ENCODE results near the gene VMA21.
A peak's percentile ranks its signal among the peaks of the same experiment; 100 is the strongest.

The VMA21 gene, protein sequence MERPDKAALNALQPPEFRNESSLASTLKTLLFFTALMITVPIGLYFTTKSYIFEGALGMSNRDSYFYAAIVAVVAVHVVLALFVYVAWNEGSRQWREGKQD

DNA sequence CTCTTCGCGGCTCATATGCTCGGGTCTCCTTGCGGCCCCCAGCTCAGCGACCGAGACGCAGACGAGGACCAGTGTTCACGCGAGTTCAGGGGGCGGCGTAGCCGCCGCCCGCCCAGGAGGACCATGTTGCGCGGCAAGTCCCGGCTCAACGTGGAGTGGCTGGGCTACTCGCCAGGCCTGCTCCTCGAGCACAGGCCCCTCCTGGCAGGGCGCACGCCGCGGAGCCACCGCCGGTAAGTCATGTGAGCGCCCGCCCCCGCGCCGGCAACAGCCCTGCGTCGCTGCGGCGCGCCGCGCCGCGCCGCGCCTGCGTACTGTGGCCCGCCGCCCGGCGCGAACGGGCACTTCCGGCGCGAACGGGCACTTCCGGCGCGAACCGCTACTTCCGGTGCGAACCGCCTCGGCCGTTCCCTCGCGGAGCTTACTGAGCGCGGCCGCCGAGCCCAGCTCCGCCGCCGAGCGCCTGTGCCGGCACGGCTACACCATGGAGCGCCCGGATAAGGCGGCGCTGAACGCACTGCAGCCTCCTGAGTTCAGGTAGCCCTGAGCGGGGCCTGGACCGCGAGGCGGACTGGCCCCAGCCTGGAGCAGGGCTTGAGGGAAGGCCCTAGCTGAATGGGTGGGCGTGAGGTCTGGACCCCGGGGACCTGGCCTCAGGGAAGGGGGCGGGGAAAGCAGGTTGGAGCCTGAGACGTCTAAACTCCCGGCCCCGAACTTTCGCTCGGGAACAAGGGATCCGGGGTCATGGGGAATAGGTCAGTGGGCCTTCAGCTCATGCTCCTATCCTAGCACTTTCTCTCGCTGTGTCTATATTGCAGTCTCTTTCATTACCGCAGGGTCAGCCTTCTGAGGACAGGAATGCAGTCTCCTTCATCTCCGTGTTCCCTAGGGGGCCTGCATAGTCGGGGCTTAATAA is at the start of gene VMA21:
VMA21 (plus strand) TSS at position 382 of the 916 bp plus-strand sequence; CDS start at position 485, 103 bp downstream.
- Mint-ChIP-seq H3K4me1 (peaks cover 23% of the 10 kb centered on the region), H3K4me3 (peak within 1 kb of the TSS; percentile 83), H3K27me3 (no peaks in the 10 kb centered on the region), H3K36me3 (no peaks in the 10 kb centered on the region), H3K27ac (peak within 1 kb of the TSS; percentile 97), H3K9me3 (no peaks in the 10 kb centered on the region)
- ATAC-seq (ENCODE audit: low read depth) (peak; percentile 84), DNase-seq (ENCODE audit: low spot score in 2 of 2) (peak; percentile 66 to 79)

- H3K36me3 Mint-ChIP-seq = peaks cover 3% of the 10 kb centered on the region
- no peak overlapping the region for H3K27ac Mint-ChIP-seq
- ATAC-seq (ENCODE audit: low read depth) (no peak), DNase-seq (ENCODE audit: low spot score in 2 of 2) (no peak)
- H3K27me3 Mint-ChIP-seq = peaks cover 5% of the 10 kb centered on the region
- peaks cover 2% of the 10 kb centered on the region for H3K9me3 Mint-ChIP-seq
- no peaks in the 10 kb centered on the region for H3K4me1 Mint-ChIP-seq
- no peak overlapping the region for H3K4me3 Mint-ChIP-seq
Measured at GRCh38 chrX:151359341-151359740, 37.7 kb upstream of the VMA21 start.

- no peaks in the 10 kb centered on the region for H3K4me1 Mint-ChIP-seq
- peak; percentile 56 for ATAC-seq (ENCODE audit: low read depth)
- H3K36me3 Mint-ChIP-seq = peaks cover 3% of the 10 kb centered on the region
- H3K27me3 Mint-ChIP-seq = peaks cover 5% of the 10 kb centered on the region
- H3K27ac Mint-ChIP-seq = no peak overlapping the region
- H3K9me3 Mint-ChIP-seq = peaks cover 2% of the 10 kb centered on the region
- DNase-seq (ENCODE audit: low spot score in 2 of 2) = peak; percentile 5 to 18
- H3K4me3 Mint-ChIP-seq = peak overlapping the region; percentile 63
Measured at GRCh38 chrX:151359931-151360871, 36.8 kb upstream of the VMA21 start.

DNA sequence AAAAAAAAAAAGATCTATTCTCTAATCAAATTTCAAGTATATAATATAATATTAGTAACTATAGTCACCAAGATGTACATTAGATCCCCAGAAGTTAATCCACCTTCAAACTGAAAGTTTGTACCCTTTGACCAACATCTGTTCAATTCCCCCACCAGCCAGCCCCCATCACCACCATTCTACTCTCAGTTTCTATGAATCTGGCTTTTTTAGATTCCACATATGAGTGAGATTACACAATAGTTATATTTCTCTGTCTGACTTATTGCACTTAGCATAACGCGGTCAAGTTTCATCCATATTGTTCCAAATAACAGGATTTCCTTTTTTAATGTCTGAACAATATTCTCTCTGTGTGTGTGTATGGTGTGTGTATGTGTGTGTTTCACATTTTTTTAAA is 33.7 kb upstream of the VMA21 start:
- Mint-ChIP-seq H3K27me3 (peaks cover 2% of the 10 kb centered on the region), H3K27ac (no peak overlapping the region), H3K4me1 (no peaks in the 10 kb centered on the region), H3K9me3 (no peaks in the 10 kb centered on the region), H3K4me3 (no peak overlapping the region), H3K36me3 (no peaks in the 10 kb centered on the region)
- no peak for DNase-seq (ENCODE audit: low spot score in 2 of 2)
- no peak for ATAC-seq (ENCODE audit: low read depth)

DNA sequence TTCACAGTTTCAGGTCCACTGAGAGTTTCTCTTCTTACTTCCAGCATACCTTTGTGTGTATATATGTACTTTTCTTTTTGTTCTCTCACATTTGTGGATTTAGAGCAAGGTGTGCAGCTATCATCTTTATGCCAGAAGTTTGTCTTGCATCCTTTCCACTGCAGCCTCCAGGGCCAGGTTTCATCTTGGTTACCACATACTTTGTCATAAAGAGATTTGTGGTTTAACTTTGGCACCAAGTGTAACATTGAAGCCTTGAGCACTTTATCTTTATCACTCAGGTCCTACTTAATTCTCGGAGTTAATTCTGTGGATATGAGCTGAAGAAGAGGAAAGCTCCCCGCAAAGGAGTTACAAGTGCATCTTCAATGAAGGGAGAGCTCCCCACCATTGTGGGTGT is 31.4 kb upstream of the VMA21 start:
- Mint-ChIP-seq H3K4me3 (no peak overlapping the region), H3K4me1 (no peaks in the 10 kb centered on the region), H3K9me3 (no peaks in the 10 kb centered on the region), H3K36me3 (no peaks in the 10 kb centered on the region), H3K27me3 (peaks cover 10% of the 10 kb centered on the region), H3K27ac (no peak overlapping the region)
- ATAC-seq (ENCODE audit: low read depth) = no peak
- no peak for DNase-seq (ENCODE audit: low spot score in 2 of 2)

DNA sequence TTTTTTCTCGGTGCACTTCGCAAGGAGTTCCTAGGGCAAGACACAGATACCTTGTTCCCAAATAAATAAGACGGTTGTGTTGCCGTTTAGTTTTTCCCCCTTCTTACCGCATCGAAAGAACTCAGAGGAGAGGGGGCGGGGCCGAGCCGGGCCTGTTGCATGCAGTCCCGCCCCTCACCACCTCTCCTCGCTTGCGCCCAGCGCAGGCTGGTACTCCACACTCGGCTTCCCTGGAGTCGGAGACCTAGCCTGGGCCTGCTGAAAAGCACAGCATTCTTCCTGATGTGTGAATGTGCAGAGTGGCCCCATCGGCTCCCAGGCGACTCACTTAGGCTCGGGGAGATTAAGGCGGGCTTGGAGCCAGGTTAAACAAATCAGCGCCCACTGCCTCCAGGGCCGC is 26.1 kb upstream of the VMA21 start:
- no peak for ATAC-seq (ENCODE audit: low read depth)
- peaks cover 12% of the 10 kb centered on the region for H3K27me3 Mint-ChIP-seq
- H3K4me3 Mint-ChIP-seq = no peak overlapping the region
- no peaks in the 10 kb centered on the region for H3K9me3 Mint-ChIP-seq
- no peak for DNase-seq (ENCODE audit: low spot score in 2 of 2)
- H3K36me3 Mint-ChIP-seq = no peaks in the 10 kb centered on the region
- H3K27ac Mint-ChIP-seq = no peak overlapping the region
- H3K4me1 Mint-ChIP-seq = no peaks in the 10 kb centered on the region

DNA sequence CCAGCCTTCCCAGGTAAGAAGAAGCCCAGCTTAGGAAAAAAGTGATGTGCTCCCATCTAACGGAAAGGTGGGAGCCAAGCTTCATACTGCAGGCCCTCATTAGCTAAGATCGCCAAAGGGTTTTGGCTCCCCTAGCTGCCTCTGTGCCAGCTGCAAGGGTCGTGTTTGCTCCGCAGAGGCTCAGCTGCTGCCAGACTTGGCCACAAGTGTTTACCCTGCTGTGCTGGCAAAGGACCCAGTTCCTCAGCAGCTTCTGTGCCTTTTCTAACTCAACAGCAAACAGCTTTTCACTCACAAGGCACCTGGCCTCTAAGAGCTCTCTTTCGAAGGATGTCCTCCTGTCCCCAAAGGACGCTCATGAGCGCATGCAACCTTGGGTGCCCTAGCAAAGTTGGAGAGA is 12.2 kb upstream of the VMA21 start:
- no peak overlapping the region for H3K4me3 Mint-ChIP-seq
- H3K4me1 Mint-ChIP-seq = no peaks in the 10 kb centered on the region
- ATAC-seq (ENCODE audit: low read depth) = no peak
- no peak overlapping the region for H3K27ac Mint-ChIP-seq
- DNase-seq (ENCODE audit: low spot score in 2 of 2) = no peak
- H3K36me3 Mint-ChIP-seq = no peaks in the 10 kb centered on the region
- H3K9me3 Mint-ChIP-seq = no peaks in the 10 kb centered on the region
- H3K27me3 Mint-ChIP-seq = peaks cover 1% of the 10 kb centered on the region

DNA sequence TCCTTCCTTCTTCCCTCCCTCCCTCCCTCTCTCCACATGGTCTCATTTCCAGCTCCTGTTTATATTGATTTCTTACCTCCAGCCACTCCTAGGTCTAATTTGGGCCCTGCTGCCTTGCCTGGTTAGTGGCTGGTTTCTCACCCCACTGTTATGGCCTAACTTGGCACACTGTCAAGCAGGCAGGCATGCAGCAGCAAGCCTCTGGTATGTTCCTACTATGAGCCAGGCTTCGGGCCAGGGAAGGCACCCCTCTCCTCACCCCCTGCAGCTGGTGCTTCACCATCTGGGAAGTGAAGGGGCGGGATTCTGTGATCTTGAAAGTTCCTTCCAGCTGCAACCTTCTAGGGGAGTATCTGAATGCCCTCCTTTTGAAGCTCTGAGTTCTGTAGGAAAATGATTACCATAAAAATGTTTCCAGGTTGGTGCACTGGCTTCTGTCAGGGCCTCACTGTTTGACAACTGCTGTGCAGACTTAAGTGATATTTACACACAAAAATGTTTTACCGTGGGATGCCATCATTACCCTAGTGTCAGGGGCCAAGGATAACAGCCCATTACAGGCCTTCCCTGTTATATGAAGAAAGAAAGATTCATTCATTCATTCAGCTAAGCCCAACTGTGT is 10.1 kb upstream of the VMA21 start:
- no peak overlapping the region for H3K27ac Mint-ChIP-seq
- no peak for DNase-seq (ENCODE audit: low spot score in 2 of 2)
- no peak overlapping the region for H3K4me3 Mint-ChIP-seq
- no peaks in the 10 kb centered on the region for H3K36me3 Mint-ChIP-seq
- ATAC-seq (ENCODE audit: low read depth) = no peak
- peaks cover 1% of the 10 kb centered on the region for H3K27me3 Mint-ChIP-seq
- no peaks in the 10 kb centered on the region for H3K4me1 Mint-ChIP-seq
- no peaks in the 10 kb centered on the region for H3K9me3 Mint-ChIP-seq

- no peaks in the 10 kb centered on the region for H3K9me3 Mint-ChIP-seq
- peaks cover 5% of the 10 kb centered on the region for H3K4me1 Mint-ChIP-seq
- no peak for DNase-seq (ENCODE audit: low spot score in 2 of 2)
- no peak overlapping the region for H3K27ac Mint-ChIP-seq
- no peaks in the 10 kb centered on the region for H3K36me3 Mint-ChIP-seq
- no peak overlapping the region for H3K4me3 Mint-ChIP-seq
- ATAC-seq (ENCODE audit: low read depth) = no peak
- no peaks in the 10 kb centered on the region for H3K27me3 Mint-ChIP-seq
Measured at GRCh38 chrX:151391722-151392121, 5.3 kb upstream of the VMA21 start.

- DNase-seq (ENCODE audit: low spot score in 2 of 2) = peak in 1 of 2 donors; percentile 28
- Mint-ChIP-seq H3K4me1 (peaks cover 12% of the 10 kb centered on the region), H3K36me3 (no peaks in the 10 kb centered on the region), H3K9me3 (no peaks in the 10 kb centered on the region), H3K27me3 (no peaks in the 10 kb centered on the region), H3K4me3 (peak overlapping the region; percentile 21), H3K27ac (peak overlapping the region; percentile 82)
- ATAC-seq (ENCODE audit: low read depth) = peak; percentile 46
Measured at GRCh38 chrX:151393514-151393913, 3.5 kb upstream of the VMA21 start.

DNA sequence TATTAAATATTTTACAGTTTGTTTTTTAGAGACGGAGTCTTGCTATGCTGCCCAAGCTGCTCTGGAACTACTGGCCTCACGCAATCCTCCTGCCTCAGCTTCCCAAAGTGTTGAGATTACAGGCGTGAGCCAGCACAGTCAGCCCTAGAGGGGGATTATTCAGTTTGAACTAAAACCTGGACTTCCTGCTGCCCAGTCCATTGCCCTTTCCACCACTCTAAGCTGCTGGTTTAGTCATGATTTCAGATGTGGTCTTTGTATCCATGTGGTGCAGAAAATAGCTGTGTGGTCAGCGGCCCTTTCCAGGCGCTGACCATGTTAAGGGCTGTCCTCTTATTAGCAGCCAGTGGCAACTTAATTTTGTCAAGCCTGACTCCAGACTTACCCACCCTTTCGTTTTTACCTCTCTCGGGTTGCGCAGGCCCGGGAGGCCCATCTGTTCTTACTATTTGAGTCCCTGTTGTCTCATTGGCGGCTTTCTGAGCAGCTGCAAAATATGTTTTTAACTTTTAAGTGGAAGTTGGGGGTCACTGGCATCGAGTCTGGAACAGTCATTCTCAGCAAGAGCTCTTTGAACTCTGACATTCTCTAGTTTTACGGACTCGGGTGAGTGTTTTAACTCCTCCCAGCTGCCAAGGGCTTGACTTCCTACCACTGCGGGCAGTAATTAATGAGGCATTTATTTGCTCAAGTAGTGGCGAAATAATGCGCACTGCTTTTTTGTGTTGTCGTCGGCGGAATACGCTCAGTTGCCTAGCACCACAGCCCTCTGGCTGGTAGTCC is 773 bp upstream of the VMA21 start:
- Mint-ChIP-seq H3K27me3 (no peaks in the 10 kb centered on the region), H3K27ac (peak overlapping the region; percentile 97), H3K4me1 (peaks cover 23% of the 10 kb centered on the region), H3K9me3 (no peaks in the 10 kb centered on the region), H3K36me3 (no peaks in the 10 kb centered on the region), H3K4me3 (peak overlapping the region; percentile 83)
- no peak for DNase-seq (ENCODE audit: low spot score in 2 of 2)
- peak; percentile 46 for ATAC-seq (ENCODE audit: low read depth)

DNA sequence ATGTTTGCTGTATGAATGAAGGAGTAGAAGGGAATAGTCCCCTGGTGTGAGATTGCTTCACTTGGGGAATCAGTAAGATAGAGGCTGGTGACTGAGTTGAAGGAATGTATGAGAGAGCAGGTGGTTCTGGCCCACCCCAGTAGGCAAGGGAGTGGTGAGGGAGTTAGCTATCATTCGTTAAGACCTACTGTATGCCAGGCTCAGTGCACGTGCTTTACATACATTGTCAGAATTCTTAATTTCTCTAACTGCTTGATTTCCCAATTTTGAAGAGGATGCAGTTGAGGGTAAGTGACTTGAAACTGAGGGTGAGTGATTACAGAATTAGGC is 700 bp downstream of the VMA21 start:
- Mint-ChIP-seq H3K4me1 (peaks cover 23% of the 10 kb centered on the region), H3K9me3 (no peaks in the 10 kb centered on the region), H3K36me3 (no peaks in the 10 kb centered on the region), H3K27ac (peak overlapping the region; percentile 97), H3K4me3 (peak overlapping the region; percentile 78), H3K27me3 (no peaks in the 10 kb centered on the region)
- ATAC-seq (ENCODE audit: low read depth) (no peak), DNase-seq (ENCODE audit: low spot score in 2 of 2) (no peak)

DNA sequence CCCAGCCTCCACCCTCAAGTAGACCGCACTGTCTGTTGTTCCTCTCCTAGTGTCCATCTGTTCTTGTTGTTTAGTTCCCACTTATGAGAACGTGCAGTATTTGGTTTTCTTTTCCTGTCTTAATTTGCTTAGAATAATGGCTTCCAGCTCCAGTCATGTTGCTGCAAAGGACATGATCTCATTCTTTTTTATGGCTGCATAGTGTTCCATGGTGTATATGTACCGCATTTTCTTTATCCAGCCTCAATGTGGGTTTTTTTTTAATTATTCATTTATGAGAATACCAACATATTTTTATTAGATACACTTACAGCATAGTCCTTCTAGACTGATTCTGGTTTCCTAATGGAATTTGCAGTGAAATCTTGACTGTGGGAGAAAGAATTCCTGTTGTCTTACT is 1.3 kb downstream of the VMA21 start:
- Mint-ChIP-seq H3K36me3 (peaks cover 1% of the 10 kb centered on the region), H3K27me3 (no peaks in the 10 kb centered on the region), H3K27ac (peak overlapping the region; percentile 49), H3K9me3 (no peaks in the 10 kb centered on the region), H3K4me1 (peaks cover 25% of the 10 kb centered on the region), H3K4me3 (peak overlapping the region; percentile 62)
- DNase-seq (ENCODE audit: low spot score in 2 of 2) = no peak
- ATAC-seq (ENCODE audit: low read depth) = no peak

Measured in memory B cell (primary cell).